ENCODE results near the gene CD40. TPM values are rescaled to one million over a fixed set of nuclear protein-coding genes. Genes with fewer than 3 reads are reported as not detected.
"Not testable (repeated sequence)": the region's sequence is repeated elsewhere in the genome, so short reads cannot be mapped to it uniquely, and the experiment has no call there.

CD40 gene
- total RNA-seq = 0.62 TPM

- DNase-seq = no peak
Observed at GRCh38 chr20:46117704-46118467, at the start of gene CD40. Gene CD40, plus strand, starts transcription at chr20:46118314. Its CDS starts 30 bp downstream, at chr20:46118344.

- DNase-seq = no peak
Observed at GRCh38 chr20:46070215-46070900, 47.8 kb upstream of the CD40 start.

GRCh38 chr20:46071573-46071972 is 46.5 kb upstream of the CD40 start:
- DNase-seq = no peak

DNA sequence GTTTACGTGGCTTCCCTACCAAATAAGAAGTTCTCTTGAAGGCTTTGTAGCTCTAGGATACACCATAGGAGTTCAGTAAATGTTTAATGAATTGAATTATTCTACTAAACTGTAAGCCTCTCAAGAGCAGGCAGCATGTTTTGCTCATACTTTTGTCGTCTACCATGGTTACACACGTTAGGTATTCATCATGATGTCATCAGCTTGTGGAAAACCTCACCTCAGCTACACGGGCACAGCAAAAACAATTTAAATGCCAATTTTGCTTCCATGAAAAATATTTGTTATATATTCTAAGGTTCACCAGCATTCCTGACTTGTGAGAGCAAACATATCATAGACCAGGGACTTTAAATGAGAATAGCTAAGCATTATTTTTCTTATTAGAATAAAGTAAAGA is 45.1 kb upstream of the CD40 start:
- no peak for DNase-seq

- no peak for DNase-seq
Observed at GRCh38 chr20:46073443-46073842, 44.7 kb upstream of the CD40 start.

- DNase-seq = no peak
Observed at GRCh38 chr20:46074006-46074405, 44.1 kb upstream of the CD40 start.

DNA sequence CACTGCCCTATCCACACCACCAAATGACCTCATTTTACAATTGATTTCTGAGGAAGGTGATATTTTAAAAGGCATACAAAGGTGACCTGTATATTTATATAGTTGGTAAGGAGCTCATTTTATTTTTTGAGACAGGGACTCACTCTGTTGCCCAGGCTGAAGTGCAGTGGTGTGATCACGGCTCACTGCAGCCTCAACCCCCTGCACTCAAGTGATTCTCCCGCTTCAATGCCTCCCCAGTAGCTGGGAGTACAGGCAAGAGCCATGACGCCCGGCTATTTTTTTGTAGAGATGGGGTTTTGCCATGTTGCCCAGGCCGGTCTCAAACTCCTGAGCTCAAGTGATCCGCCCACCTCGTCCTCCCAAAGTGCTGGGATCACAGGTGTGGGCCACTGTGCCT is 41.3 kb upstream of the CD40 start:
- DNase-seq = no peak

- DNase-seq = no peak
Observed at GRCh38 chr20:46077642-46078305, 40.3 kb upstream of the CD40 start.

DNA sequence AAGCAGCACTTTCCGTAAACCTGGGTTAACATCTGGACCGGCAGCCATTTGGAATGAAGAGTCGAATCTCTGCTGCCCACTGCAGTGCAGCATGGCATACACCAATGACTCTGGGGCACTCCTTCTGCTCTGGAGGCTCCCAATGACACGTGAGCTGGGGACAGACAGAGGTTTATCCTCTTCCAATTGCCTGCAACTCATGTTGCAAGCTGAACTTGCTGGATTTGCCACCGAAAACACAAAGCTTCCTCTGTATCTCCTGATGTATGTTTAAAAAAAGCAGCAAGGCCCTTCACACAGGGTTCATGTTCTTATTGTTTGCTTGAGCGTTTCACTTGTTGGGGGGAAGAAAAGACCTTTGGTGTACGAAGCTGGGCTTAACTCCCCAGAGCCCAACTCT is 39.2 kb upstream of the CD40 start:
- DNase-seq = no peak

DNA sequence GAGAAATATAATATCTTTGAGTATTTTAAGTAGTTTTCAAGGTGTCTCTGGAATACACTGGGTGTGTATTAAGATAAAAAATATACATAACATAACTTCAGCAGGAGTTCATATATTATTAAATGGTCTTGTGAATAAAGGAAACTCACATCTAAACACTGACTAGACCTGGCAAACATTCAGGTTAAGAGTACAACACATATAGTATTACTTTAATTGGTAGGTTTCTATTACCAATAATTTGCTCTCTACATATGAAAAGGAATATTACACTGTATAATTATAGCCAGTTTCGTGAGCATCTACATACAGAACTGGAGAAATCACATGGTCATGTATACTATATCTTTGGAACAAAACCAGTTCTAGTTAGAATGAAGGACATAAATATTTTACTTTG is 37.0 kb upstream of the CD40 start:
- no peak for DNase-seq

- no peak for DNase-seq
Observed at GRCh38 chr20:46083101-46083500, 35.0 kb upstream of the CD40 start.

- no peak for DNase-seq
Observed at GRCh38 chr20:46083531-46084061, 34.5 kb upstream of the CD40 start.

DNA sequence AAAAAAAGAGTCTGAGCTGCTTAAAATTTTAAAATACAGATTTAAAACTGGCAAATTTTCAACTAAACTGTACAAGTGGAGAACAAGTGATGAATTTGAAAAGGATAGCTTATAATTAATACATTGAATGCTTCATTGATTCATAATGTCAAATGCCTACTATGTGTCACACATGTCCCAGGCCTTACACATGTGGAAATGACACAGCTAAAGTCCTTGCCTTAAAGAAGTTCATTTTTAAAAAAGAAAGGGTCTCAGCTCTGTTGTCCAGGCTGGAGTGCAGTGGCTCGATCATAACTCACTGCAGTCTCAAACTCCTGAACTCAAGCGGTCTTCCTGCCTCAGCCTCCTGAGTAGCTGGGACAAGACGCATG is 33.3 kb upstream of the CD40 start:
- DNase-seq = no peak

- no peak for DNase-seq
Observed at GRCh38 chr20:46085179-46085851, 32.8 kb upstream of the CD40 start.

- DNase-seq = no peak
Observed at GRCh38 chr20:46087161-46087560, 31.0 kb upstream of the CD40 start.

GRCh38 chr20:46088409-46089166 is 29.5 kb upstream of the CD40 start:
- no peak for DNase-seq

DNA sequence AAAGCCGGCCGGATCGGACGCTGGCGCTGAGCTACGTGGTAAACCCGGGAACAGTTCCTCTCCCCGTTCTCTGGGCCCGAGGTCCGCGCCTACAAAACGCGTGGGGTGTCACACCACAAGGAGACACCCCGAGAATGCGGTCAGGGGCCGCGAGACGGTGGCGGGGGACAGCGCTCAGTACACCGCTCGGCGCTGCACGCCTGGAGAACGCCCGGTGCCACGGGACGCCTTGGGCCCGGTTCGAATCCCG is 29.0 kb upstream of the CD40 start:
- DNase-seq = no peak

DNA sequence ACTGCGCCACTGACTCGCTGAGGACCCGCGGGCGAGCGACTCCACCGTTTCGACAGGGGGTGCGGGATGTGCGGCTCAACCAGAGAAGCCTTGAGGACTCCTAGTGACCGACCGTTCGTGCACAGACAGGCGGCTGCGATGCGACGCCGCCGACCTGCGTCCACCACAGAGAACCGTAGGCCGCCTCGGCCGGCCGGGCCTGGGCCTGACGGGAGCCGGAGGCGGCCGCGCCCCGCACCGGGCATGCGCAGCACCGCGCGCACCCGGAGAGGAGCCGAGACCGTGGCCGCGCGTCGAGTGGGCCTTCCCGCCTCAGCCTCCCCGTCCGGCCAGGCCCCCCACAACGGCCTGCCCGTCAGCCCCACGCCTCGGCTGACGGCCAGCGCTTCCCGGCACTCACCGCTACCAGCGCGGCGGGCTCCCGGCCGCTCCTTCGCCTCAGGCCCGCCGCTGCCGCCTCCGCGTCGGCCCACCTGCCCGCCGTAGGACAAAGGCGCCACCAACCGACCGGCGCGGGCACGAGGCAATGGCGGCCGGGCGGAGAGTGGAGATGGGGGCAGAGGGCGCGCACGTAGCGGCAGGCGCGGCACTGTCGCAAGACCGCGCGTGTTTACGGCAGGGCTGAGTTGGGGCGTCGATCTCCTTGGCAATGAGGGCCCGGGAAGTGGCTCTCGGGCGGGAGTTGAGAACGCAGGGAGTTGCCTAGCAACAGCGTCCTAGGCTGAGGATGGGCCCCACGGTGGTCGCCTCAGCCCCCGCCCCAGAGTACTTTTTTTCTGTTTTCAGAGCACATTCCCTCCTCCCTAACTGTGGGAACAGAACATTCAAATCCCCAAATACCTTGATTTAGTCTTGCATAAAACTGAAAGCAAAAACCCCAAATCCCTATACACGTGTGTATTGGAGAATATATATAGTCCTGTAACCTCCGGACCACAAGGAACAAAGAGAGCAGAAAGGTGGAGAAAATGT is 28.4 kb upstream of the CD40 start, which contains the start of gene NCOA5:
Gene NCOA5, minus strand, starts transcription at position 546 of the 972 bp plus-strand sequence. CDS start 10,538 bp downstream, outside the sequence.
- DNase-seq = peak; percentile 92

DNA sequence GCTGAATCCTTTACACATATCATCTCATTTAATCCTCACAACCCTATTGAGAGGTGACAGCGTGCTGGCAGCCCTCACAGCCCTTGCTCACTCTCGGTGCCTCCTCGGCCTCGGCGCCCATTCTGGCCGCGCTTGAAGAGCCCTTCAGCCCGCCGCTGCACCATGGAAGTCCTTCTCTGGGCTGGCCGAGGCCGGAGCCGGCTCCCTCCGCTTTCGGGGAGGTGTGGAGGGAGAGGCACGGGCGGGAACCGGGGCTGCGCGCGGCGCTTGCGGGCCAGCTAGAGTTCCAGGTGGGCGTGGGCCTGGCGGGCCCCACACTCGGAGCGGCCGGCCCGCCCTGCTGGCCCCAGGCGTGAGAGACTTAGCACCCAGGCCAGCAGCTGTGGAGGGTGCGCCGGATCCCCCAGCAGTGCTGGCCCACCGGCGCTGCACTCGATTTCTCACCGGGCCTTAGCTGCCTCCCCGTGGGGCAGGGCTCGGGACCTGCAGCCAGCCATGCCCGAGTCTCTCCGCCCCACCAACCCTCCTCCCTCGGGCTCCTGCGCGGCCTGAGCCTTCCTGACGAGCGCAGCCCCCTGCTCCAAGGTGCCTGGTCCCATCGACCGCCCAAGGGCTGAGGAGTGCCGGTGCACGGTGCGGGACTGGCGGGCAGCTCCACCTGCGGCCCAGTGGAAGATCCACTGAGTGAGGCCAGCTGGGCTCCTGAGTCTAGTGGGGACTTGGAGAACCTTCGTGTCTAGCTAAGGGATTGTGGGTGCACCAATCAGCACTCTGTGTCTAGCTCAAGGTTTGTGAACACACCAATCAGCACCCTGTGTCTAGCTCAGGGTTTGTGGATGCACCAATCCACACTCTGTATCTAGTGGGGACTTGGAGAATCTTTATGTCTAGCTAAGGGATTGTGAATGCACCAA is 26.2 kb upstream of the CD40 start:
- DNase-seq = not testable (repeated sequence)

DNA sequence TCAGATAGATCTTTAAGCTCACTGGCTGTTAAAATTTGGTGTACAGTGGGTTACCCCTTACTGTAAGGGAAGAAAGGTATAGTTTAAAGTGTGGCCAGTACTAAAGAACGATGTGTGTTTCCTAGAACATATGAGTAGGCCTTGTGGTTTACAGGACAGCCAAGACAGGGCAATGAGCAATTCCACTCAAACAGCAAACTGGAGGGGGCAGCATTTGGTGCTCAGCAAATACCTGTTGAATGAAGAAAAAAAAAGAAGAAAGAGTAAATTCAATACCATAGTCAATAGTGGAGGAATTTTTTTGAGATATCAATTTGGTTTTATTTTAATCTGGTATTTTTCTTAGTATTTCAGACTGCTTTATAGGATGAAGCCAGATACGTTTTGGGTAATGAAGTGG is 24.6 kb upstream of the CD40 start:
- no peak for DNase-seq

Data from occipital lobe (tissue), 2 donors.